Tibial artery (tissue), 4 donors: ENCODE measurements around the gene HYI.

Experiments
- DNase-seq, 2 donors: peaks; one replicate each; pipeline ENCODE4 v3.0.0-alpha.2; 2019
- H3K27ac ChIP-seq, 2 donors: fragments of 200-600 bp; sonication (generic) in 1 of 2; 1 replicate in 1 of 2; 2 replicates in 1 of 2; pipeline ENCODE4 v1.5.1; 2018 to 2019; ENCODE audit warnings: mild to moderate bottlenecking in 1 of 2
- H3K27me3 ChIP-seq, 2 donors: fragments of 200-600 bp; sonication (generic) in 1 of 2; one replicate each; pipeline versions ENCODE4 v1.5.1 to v1.6.0; 2016 to 2019
- H3K36me3 ChIP-seq, 3 donors: fragments of 200-600 bp; sonication (generic) in 2 of 3; one replicate each; pipeline ENCODE4 v1.5.1; 2016 to 2019; ENCODE audit warnings: mild to moderate bottlenecking in 2 of 3
- H3K4me1 ChIP-seq, 4 donors: fragments of 200-600 bp; sonication (generic) in 2 of 4; 1 replicate in 3 of 4; 2 replicates in 1 of 4; pipeline ENCODE4 v1.5.1; 2016 to 2019
- H3K4me3 ChIP-seq, 2 donors: fragments of 200-600 bp; sonication (generic) in 1 of 2; 1 replicate in 1 of 2; 2 replicates in 1 of 2; pipeline ENCODE4 v1.5.1; 2018 to 2019; ENCODE audit warnings: mild to moderate bottlenecking in 2 of 2
- H3K9me3 ChIP-seq, 3 donors: fragments of 200-600 bp; sonication (generic) in 1 of 3; one replicate each; pipeline ENCODE4 v1.5.1; 2016 to 2019
- CTCF ChIP-seq, 2 experiments: fragments of 200-600 bp in 1 of 2; fragments of 450-650 bp in 1 of 2; IDR thresholded peaks; one replicate each; pipeline ENCODE4 v1.5.1; 2017 to 2019; ENCODE audit warnings: antibody characterized with exemption in 2 of 2, mild to moderate bottlenecking in 1 of 2, moderate library complexity in 1 of 2
- intact Hi-C: fragments of 100-400 bp; cut with DNase I; formaldehyde crosslinking; loops from one replicate; pipeline ENCODE4 v1.15.0; 2023; ENCODE audit warnings: low total_unique reads

Gene HYI

DNA sequence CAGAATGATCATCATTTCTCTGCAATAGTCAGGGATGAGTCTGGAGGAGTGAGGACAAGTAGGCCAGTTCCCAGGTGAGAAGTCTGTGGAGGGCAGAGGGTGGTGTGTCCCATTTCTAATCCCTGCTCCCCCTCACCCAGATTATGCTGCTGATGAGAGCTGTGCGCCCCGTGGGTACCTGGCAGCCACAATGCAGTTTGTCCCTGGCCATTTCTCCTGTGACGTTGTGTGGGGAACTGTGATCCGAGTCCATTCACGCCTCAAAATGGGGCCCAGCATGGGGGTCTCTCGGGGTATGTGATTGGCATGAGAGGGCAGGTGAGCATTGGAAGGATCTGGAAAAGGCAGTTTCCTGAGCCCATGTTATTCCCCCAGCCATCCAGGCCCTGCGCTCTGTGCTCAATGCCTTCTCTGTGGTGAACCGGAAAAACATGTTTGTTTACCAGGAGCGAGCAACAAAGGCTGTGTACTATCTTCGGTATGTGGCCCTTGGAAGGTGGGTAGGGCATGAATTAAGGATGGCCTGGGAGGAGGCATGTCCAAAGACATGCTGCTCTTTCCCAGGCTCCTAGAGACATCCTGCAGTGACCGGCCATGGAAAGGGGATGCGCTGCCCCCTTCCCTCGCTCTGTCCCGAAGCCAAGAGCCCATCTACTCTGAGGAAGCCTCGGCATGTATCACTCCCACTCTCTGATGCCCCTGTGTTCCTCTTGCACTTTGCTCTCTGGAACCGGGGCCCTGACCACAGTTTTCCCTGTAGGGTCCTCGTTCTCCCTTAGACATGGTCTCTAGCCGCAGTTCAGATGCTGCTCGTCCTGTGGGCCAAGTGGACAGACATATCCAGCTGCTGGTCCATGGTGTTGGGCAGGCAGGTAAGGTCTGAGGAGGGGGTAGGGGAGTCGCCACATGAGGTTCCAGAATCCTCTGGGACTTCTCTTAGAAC lies 16.4 kb downstream of the HYI start:
- H3K27ac ChIP-seq: no peak overlapping the region
- DNase-seq: peak; percentile 14 to 58
- no peaks in the 10 kb centered on the region for H3K27me3 ChIP-seq
- H3K4me3 ChIP-seq: no peak overlapping the region
- TF ChIP-seq CTCF (IDR thresholded peaks at IDR 0.05): no peak
- H3K9me3 ChIP-seq: no peaks in the 10 kb centered on the region
- peaks cover 0 to 15% (median 8%) of the 10 kb centered on the region in 4 donors for H3K4me1 ChIP-seq
- H3K36me3 ChIP-seq: peaks cover 46 to 90% (median 53%) of the 10 kb centered on the region in 3 donors
- intact Hi-C loops: no loop called here

DNA sequence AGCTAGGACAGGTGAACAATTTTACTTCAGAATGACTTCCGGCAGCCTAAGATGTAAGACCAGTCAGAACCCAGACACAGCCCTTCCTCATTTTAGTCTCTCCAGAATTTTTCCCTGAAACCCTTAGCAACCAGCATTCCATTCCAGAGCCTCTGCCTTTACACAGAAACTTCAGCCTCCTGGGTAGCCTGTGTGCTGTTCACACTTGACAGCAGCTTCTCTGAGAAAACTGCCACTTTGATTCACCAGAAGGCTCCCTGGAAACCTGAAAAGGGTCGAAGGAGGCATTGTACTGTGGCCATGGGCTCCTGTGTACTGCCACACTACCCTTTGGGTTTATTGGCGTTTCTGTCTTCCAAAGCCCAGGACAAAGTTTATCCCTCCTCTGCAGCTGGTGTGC lies 17.4 kb downstream of the HYI start:
- no peak overlapping the region for H3K4me3 ChIP-seq

DNA sequence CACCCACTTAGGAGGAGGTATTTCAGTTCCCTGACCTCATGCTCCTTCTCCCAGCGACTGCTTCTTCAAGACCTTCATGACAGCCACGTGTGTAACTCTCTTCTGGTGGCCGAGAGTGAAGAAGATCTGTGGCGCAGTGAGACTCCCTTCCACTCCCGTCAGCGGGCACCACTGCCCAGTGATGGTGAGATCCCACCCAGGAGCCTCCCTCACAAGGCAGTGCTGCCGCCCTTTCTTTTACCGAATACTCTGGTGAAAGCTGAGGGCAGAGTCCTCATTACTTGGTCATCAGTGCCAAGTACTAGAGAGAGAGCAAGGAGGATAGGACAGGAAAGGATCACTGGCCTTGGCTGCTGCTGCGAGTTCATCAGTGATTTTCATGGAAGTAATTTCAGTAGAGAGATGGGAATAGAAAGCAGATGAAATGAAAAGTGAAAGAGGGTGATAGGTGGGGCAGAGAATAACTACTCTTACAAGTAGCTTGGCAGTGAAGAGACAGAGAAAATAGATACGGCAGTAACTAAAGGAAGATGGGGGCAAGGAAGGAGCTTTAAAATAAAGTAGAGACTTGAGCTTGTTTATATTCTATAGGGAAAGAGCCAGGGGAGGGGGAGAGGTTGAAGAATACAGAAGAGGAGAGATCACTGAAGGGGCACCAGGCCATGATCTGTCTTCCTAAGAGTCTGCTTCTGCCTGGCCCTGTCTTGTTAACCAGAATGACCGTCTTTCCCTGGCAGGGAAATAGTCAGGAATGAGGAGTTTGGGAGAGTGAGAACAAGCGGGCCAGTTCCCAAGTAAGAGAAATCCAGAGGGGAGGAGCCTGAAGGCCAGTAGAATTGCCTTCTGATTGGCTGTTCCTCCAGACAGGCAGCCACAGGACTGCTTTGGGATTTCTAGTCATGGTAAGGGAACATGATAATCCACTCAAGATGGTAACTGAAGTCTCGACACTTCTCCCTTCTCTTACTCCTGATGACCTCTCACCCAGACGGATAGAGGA lies 18.3 kb downstream of the HYI start:
- DNase-seq: peak; percentile 69 to 74
- intact Hi-C loops: no loop called here
- Histone ChIP-seq H3K27me3 (no peaks in the 10 kb centered on the region), H3K9me3 (no peaks in the 10 kb centered on the region), H3K27ac (peak overlapping the region; percentile 54 to 69), H3K4me1 (peaks cover 0 to 15% (median 8%) of the 10 kb centered on the region in 4 donors), H3K36me3 (peaks cover 46 to 90% (median 54%) of the 10 kb centered on the region in 3 donors), H3K4me3 (no peak overlapping the region)
- no peak for TF ChIP-seq CTCF (IDR thresholded peaks at IDR 0.05)

More for the DNA sequence above, 17.4 kb downstream of the HYI start:
- intact Hi-C loops: no loop called here
- Histone ChIP-seq H3K27me3 (no peaks in the 10 kb centered on the region), H3K36me3 (peaks cover 46 to 90% (median 53%) of the 10 kb centered on the region in 3 donors), H3K27ac (peak overlapping the region in 1 of 2 donors; percentile 69), H3K4me1 (peaks cover 0 to 15% (median 8%) of the 10 kb centered on the region in 4 donors), H3K9me3 (no peaks in the 10 kb centered on the region)
- DNase-seq: no peak
- no peak for TF ChIP-seq CTCF (IDR thresholded peaks at IDR 0.05)

GRCh38 chr1:43434256-43434655 lies 19.5 kb downstream of the HYI start:
- H3K9me3 ChIP-seq: no peaks in the 10 kb centered on the region
- H3K27ac ChIP-seq: no peak overlapping the region
- no peaks in the 10 kb centered on the region for H3K27me3 ChIP-seq
- no peak for TF ChIP-seq CTCF (IDR thresholded peaks at IDR 0.05)
- peaks cover 46 to 90% (median 63%) of the 10 kb centered on the region in 3 donors for H3K36me3 ChIP-seq
- no peak overlapping the region for H3K4me3 ChIP-seq
- peak in 1 of 2 donors; percentile 51 for DNase-seq
- peaks cover 0 to 15% (median 8%) of the 10 kb centered on the region in 4 donors for H3K4me1 ChIP-seq
- intact Hi-C loops: no loop called here

DNA sequence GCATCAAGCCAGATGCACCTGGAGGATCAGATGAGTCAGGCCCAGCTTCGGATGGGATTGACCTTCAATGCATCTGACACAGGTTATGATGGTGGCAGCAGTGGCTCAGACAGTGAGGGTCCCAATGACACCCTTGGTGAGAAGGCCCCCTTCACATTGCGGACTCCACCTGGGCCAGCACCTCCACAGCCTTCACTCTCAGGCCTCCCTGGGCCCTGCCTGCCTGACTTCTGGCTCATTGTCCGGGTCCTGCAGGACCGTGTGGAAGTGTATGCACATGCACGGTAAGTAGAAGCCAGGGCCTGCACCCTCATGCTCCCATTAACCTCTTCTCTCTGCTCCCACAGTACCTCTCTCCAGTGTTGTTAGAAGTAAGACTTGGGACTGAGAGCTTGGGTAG lies 20.8 kb downstream of the HYI start:
- H3K27me3 ChIP-seq: no peaks in the 10 kb centered on the region
- TF ChIP-seq CTCF (IDR thresholded peaks at IDR 0.05): no peak
- H3K36me3 ChIP-seq: peaks cover 52 to 90% (median 71%) of the 10 kb centered on the region in 3 donors
- no peak overlapping the region for H3K4me3 ChIP-seq
- intact Hi-C loops: no loop called here
- H3K9me3 ChIP-seq: no peaks in the 10 kb centered on the region
- peak in 1 of 2 donors; percentile 57 for DNase-seq
- peaks cover 0 to 15% (median 8%) of the 10 kb centered on the region in 4 donors for H3K4me1 ChIP-seq
- H3K27ac ChIP-seq: no peak overlapping the region
